Spleen (tissue), 7 donors: ENCODE measurements around the gene GABRA5.

Experiments
- CTCF ChIP-seq, 11 experiments: fragments of 200-600 bp in 7 of 11; fragments of 450-650 bp in 4 of 11; sonication (generic) in 4 of 11; IDR thresholded peaks in 8 of 11; conservative IDR thresholded peaks in 3 of 11; 1 replicate in 7 of 11; 2 replicates in 4 of 11; pipeline versions ENCODE4 v1.4.0 to v1.8.0; 2016 to 2021; ENCODE audit warnings: antibody characterized with exemption in 11 of 11, inconsistent platforms in 4 of 11, mild to moderate bottlenecking in 1 of 11
- POLR2A ChIP-seq, 3 donors: fragments of 450-650 bp; IDR thresholded peaks; one replicate each; pipeline ENCODE4 v1.5.1; 2017; ENCODE audit warnings: antibody characterized with exemption in 3 of 3, mild to moderate bottlenecking in 1 of 3
- POLR2AphosphoS5 ChIP-seq, 3 donors: sonication (generic); formaldehyde crosslinking; IDR thresholded peaks; one replicate each; pipeline ENCODE4 v1.5.1; 2017; ENCODE audit warnings: antibody characterized with exemption in 3 of 3
- donor health status: DM: no; HTN: no; CAD: no; lungs with moderate emphysema.
- donor health status: DM: no; HTN: no; CAD: no.
- donor health status: DM: no; HTN: no; CAD: no.

GRCh38 chr15:26886566-26886965 lies 19.7 kb downstream of the GABRA5 start:
- TF ChIP-seq CTCF (IDR thresholded peaks at IDR 0.05 in 8 of 11, conservative IDR thresholded peaks at IDR 0.05 in 3 of 11) (no peak), POLR2A (IDR thresholded peaks at IDR 0.05) (no peak), POLR2AphosphoS5 (IDR thresholded peaks at IDR 0.05) (no peak)
